Epithelial cell of proximal tubule (primary cell): Measurements from ENCODE around the gene TRIM25. TPM values are rescaled to one million over a fixed set of nuclear protein-coding genes. Genes with fewer than 3 reads are reported as not detected.

Experiments used
- DNase-seq: peaks from one replicate; pipeline ENCODE4 v3.0.0-alpha.2; 2011; ENCODE audit warnings: low read depth
- H3K4me3 ChIP-seq: 2 replicates; pipeline ENCODE4 v1.5.1; 2011; ENCODE audit warnings: low read depth, mild to moderate bottlenecking, low read length
- CTCF ChIP-seq: conservative IDR thresholded peaks from 2 replicates; pipeline ENCODE4 v1.5.1; 2012; ENCODE audit warnings: low read depth, mild to moderate bottlenecking, low read length
- total RNA-seq: library from RNA; depleted of rRNA; stranded (reverse); fragments of >200 nt; gene quantifications from 2 replicates; pipeline ENCODE4 v1.2.3, GENCODE V29; 2015

The TRIM25 gene
- total RNA-seq, 1 donor from 2014 or later, result 58.1 TPM

GRCh38 chr17:56896217-56896967, 17.5 kb downstream of the TRIM25 start:
- DNase-seq, result no peak
- no peak for TF ChIP-seq CTCF
- H3K4me3 ChIP-seq, result no peak overlapping the region

- DNase-seq, result no peak
- no peak overlapping the region for H3K4me3 ChIP-seq
- TF ChIP-seq CTCF, result no peak
Observed at GRCh38 chr17:56894859-56895455, 18.9 kb downstream of the TRIM25 start.

GRCh38 chr17:56893503-56893902, 20.3 kb downstream of the TRIM25 start:
- H3K4me3 ChIP-seq, result no peak overlapping the region
- DNase-seq, result no peak
- no peak for TF ChIP-seq CTCF

- H3K4me3 ChIP-seq, result no peak overlapping the region
- no peak for DNase-seq
- no peak for TF ChIP-seq CTCF
Observed at GRCh38 chr17:56892333-56892732, 21.5 kb downstream of the TRIM25 start.

- DNase-seq, result no peak
- peak; percentile 44 for TF ChIP-seq CTCF
- H3K4me3 ChIP-seq, result no peak overlapping the region
Observed at GRCh38 chr17:56891751-56892150, 22.1 kb downstream of the TRIM25 start.

- TF ChIP-seq CTCF, result no peak
- DNase-seq, result no peak
- no peak overlapping the region for H3K4me3 ChIP-seq
Observed at GRCh38 chr17:56890906-56891674, 22.8 kb downstream of the TRIM25 start.
